ENCODE data around the gene BCAR1.

DNA sequence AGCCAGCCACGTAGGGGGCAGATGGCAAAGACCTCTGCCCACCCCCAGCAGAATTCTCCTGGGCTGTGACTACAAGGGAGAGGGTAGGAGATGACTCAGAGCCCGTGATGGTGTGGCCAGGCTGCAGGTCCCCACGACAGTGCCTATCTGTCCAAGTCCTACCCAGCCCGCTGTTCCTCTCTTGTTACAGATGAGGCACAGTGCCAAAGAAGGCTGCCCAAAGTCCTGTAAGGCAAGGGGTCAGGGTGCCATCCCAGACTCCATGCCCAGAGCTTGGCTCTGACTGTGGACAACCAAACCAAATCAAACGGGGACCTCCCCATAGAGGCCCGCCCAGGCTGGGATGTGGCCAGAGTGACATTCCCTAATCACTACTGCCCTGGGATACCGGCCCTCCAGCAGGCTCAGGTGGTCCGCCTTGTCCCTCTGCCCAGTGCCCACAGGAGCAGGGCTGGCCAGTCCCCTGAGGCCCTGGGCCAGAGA lies 12.6 kb upstream of the BCAR1 start:
- TF ChIP-seq, protein P1, sequence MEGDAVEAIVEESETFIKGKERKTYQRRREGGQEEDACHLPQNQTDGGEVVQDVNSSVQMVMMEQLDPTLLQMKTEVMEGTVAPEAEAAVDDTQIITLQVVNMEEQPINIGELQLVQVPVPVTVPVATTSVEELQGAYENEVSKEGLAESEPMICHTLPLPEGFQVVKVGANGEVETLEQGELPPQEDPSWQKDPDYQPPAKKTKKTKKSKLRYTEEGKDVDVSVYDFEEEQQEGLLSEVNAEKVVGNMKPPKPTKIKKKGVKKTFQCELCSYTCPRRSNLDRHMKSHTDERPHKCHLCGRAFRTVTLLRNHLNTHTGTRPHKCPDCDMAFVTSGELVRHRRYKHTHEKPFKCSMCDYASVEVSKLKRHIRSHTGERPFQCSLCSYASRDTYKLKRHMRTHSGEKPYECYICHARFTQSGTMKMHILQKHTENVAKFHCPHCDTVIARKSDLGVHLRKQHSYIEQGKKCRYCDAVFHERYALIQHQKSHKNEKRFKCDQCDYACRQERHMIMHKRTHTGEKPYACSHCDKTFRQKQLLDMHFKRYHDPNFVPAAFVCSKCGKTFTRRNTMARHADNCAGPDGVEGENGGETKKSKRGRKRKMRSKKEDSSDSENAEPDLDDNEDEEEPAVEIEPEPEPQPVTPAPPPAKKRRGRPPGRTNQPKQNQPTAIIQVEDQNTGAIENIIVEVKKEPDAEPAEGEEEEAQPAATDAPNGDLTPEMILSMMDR (IDR thresholded peaks at IDR 0.05), result no peak
- no peak for TF ChIP-seq SIN3A (IDR thresholded peaks at IDR 0.05; ENCODE audit: borderline replicate concordance, insufficient read depth, low read depth, low read length)

Data from Panc1 (cell line).